Anterior cingulate cortex (tissue), 58 donors: Measurements from ENCODE around the gene PMVK.
A peak's percentile ranks its signal among the peaks of the same experiment; 100 is the strongest.

Experiments used
- DNase-seq, 58 donors: peaks; one replicate each; lab custom pipeline; 2025; lab: John Stamatoyannopoulos, UW

Gene PMVK

DNA sequence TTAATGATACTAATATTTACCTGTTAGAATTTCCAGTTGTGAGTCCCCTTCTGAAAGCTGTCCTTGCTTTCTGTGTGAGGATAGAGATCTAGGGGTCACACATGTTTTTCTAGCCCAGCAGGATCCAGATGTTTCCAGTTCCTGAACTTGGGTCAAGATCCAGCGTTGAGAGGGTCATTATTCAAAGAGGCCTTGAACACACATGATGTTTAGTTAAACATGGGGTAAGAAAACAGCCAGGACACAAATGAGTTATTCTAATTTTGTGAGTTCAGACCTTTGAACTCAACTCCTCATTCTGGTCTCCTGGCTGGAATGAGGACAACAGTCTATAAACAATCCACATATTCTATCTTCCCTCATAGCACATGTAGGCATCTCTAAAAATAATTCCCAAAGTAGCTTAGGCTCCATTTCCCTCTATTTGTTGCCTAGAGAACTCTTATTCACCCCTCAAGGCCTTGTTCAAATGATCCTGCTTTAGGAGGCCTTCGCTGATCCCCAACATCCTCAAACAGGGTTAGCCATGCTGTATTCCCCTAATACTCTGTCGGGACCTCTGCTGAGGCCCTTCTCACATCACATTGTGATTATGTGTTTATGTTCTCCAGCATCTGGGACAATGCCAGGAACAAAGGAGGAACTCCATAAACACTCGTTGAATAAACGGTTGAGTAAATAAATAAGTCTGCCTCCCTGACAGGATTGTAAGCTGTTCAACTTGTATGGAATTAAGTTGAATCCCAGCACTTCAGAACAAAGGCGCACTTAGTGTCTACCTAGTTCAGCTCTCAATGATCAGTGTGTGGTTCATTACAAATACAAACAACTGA is 51.4 kb downstream of the PMVK start:
- DNase-seq, result no peak

DNA sequence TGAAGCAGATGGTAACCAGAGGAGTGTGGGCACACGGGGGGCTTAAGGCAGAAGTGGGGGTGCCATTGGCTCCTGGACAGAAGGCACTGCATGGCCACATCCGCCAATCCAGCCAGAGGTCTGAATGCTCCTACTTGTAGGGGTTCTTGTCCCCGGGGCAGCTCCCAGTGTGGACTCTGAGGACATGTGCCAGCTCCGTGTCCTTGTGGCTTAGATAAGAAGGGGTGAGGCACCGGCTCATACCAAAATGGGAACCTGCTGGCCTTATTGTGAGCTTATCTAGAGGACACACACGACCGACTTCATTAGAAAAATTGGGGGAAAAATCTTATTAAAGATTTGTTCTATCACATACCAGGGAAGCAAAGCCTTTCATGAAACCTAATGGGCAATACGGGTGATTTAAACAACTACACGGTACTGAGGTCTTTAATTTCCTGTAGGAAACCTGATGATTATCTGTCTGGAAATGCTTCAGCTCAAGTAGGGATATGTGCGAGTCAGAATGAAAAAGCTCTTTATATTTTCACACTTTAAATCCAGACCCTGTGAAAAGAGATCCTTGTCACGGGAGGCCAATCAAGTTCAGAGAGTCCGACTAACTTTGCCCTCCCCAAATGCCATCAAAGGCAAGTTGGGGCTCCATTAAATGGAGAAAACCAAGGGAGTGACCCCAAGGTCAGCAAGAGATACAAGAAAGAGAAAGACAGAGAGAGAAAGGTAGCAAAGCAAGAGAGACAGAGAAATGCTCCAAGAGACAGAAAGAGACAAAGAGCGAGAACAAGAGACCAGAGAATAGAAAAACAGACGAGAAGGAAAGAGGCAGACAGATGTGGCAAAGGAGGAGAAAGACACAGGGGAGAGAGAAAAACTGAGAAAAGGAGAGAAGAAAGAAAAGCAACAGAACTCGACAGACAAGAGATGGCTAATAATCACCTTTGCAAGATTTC is 52.3 kb downstream of the PMVK start:
- DNase-seq, result no peak

DNA sequence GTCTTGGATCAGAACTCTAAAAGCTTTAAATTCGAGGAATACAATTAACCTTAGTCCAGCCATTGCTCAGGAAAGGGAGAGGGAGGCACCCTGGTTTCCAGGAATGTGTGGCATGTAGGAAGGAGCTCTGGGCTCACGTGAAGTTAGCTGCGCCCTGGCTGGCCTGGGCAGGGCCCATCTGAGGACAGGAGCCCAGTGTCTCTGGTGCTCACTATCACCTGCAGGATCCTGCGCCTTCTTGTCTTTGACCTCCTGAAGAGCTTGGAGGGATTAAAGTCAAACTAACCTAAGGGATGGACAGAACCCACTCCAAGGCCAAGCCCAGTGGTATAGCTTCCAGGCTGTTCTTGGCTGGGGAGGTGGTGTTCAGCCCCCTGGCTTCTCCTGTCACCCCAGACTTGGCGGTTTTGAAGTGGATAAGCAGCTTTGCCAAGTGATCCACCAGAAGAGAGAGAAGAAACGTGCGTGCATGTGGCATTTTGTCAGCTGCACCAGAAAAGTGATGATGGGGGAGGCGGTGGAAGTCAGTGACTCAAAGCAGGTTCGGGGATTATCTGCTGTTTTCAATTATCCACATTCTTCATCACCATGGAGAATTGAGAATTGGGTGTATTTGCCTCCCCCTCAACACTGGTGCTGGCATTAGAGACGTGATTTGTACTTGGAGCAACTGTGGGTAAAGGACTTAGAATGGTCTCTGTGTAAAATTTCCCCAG is 54.5 kb downstream of the PMVK start:
- DNase-seq, result no peak

DNA sequence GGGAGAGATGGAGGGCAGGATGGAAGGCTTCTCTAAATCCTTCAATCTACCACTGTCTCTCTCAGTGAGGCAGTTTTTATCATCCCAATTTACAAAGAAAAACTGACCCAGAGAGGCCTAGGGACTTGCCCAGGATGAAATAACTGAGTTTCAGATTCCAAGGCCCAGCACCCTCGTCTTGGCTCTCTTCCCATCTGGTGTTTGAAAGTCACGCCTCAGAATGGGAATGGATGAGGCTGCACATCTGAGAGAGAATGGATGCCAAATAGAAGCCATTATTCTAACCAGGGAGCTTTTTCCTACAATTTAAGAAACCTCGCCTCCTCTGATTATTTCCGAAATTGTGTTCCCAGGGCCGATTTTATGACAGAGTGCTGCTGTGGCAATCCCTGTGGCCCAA is 55.8 kb downstream of the PMVK start:
- no peak for DNase-seq

DNA sequence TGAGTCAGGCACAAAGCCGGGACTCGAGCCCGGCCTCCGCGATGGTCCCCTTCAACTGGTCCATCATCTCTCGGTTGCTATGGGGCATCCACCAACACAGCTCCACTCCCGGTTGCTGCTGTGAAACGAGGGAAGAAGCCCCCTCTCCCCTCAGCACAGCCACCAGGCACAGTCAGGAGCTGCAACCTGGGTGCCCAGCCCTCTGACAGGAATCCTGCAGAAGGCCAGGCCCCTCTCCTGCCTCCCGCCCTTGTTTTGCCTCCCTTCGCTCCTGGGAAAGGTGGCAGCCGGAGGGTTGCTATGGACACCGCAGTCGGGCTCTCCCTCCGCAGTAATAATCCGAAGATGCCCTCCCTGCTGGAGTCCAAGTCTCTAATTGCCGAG is 57.5 kb downstream of the PMVK start:
- no peak for DNase-seq

DNA sequence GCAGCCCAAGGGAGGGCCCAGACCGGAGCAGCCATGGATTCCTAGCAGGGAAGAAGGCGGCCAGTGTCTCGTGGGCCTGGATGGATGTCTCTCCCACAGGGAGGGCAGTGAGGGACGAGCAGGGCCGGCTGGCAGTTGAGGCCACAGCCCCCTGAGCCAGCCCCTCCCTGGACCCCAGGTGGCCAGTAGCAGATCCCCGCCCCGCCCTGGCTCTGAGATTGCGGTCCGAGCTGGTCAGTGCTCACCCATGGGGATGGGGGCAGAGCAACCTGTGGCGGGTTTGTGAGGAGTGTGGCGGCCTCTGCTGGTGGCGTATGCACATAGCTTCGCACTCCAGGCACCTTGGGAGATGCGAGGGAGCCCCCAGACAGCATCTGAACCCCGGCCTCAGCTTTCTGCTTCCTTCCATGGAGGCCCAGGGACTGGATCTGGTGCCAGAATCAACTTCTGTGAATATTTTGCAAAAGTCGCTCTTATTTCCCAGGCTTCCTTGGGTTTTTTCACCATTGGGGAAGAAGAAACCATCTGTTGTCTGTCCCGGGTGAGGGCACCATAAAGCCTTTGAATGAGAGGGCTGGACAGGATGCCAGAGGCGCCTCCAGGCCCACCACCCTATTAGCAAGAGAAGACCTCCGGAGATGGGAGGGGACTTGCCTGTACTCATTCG is 58.0 kb downstream of the PMVK start:
- DNase-seq, result peak in 56 of 58 donors; percentile 16 to 89 (median 70)

DNA sequence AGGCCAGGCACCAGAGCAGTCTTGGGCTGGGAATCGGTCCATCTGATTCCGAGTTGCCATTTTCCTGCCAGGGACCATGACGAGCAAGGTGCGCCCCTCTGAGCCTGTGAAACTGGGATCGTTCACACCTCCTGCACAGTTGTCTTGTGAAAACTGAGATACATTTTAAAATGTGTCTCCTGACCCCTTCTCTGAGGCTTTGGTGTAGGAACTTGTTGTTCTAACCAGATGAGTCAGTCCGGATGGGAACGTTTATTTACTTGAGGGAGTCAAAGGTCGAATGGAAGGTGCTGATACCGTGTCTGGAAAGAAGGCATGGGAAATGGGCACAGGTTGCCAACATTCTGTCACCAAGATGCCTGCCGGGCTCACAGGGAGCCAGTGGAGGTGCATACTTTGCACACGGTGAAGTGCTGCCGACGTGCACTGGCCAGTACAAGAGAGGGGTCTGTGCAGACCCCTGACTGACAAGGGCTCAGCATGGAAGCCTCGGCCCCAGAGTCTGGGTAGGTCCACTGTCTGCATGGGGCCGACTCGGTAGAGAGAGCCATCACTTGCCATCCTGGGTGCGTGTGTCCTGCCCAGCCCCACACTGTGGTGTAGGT is 59.0 kb downstream of the PMVK start:
- DNase-seq, result no peak

DNA sequence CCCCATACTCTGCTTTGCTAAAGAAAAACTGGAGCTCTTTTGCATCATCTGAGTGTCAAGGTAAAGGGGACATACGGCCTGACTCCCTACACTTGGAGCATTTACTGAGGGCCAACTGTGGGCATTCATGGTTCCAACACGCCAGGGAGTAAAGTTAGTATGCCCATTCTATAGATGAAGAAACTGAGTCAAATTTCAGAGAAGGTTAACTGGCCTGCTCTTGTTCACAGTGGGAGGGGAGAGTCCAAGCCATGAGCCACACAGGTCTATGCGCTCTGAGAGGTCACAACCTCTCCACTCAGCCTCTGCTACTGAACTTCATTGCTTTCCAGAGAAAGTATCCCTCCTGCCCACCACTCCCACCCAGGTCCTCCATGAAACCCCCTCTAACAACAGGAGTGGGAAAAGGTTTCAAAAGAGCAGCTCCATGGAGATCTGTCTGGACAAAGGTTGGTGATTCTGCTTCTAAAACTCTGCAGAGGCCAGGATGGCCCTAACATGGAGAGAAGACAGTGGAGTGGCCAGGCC is 59.6 kb downstream of the PMVK start:
- DNase-seq, result no peak
